ENCODE data around the gene NCAPD2.
"Not testable (repeated sequence)": the region's sequence is repeated elsewhere in the genome, so short reads cannot be mapped to it uniquely, and the experiment has no call there.

The NCAPD2 gene

GRCh38 chr12:6466184-6466573 is 27.7 kb upstream of the NCAPD2 start:
- no peak for TF ChIP-seq CTCF (conservative IDR thresholded peaks at IDR 0.05; ENCODE audit: low read depth, low read length)
- no peak overlapping the region for H3K4me3 ChIP-seq (ENCODE audit: low read depth, low read length)
- DNase-seq (ENCODE audit: low read depth) = no peak

GRCh38 chr12:6466751-6467150 is 27.2 kb upstream of the NCAPD2 start:
- not testable (repeated sequence) for DNase-seq (ENCODE audit: low read depth); H3K4me3 ChIP-seq (ENCODE audit: low read depth, low read length)

GRCh38 chr12:6467571-6468282 is 26.2 kb upstream of the NCAPD2 start:
- not testable (repeated sequence) for H3K4me3 ChIP-seq (ENCODE audit: low read depth, low read length); DNase-seq (ENCODE audit: low read depth)

- H3K4me3 ChIP-seq (ENCODE audit: low read depth, low read length) = peak overlapping the region; percentile 2
- TF ChIP-seq CTCF (conservative IDR thresholded peaks at IDR 0.05; ENCODE audit: low read depth, low read length) = no peak
- DNase-seq (ENCODE audit: low read depth) = peak; percentile 39
Measured at GRCh38 chr12:6468283-6468575, 25.7 kb upstream of the NCAPD2 start.

- H3K4me3 ChIP-seq (ENCODE audit: low read depth, low read length) = peak overlapping the region; percentile 87
- TF ChIP-seq CTCF (conservative IDR thresholded peaks at IDR 0.05; ENCODE audit: low read depth, low read length) = no peak
- DNase-seq (ENCODE audit: low read depth) = no peak
Measured at GRCh38 chr12:6469092-6469491, 24.8 kb upstream of the NCAPD2 start.

GRCh38 chr12:6469609-6470374 is 24.1 kb upstream of the NCAPD2 start:
- H3K4me3 ChIP-seq (ENCODE audit: low read depth, low read length) = peak overlapping the region; percentile 87
- no peak for DNase-seq (ENCODE audit: low read depth)
- TF ChIP-seq CTCF (conservative IDR thresholded peaks at IDR 0.05; ENCODE audit: low read depth, low read length) = no peak

GRCh38 chr12:6470375-6471163 is 23.3 kb upstream of the NCAPD2 start, which contains the start of gene VAMP1:
VAMP1 (minus strand) TSS chr12:6470677; CDS start chr12:6470531, 146 bp downstream.
- no peak for TF ChIP-seq CTCF (conservative IDR thresholded peaks at IDR 0.05; ENCODE audit: low read depth, low read length)
- peak within 1 kb of the TSS; percentile 87 for H3K4me3 ChIP-seq (ENCODE audit: low read depth, low read length)
- DNase-seq (ENCODE audit: low read depth) = peak; percentile 97
